Thyroid gland (tissue), 4 donors: ENCODE data around the gene TUFT1. TPM values are rescaled to one million over a fixed set of nuclear protein-coding genes. Genes with fewer than 3 reads are reported as not detected.

Experiments
- DNase-seq, 2 donors: peaks; one replicate each; pipeline ENCODE4 v3.0.0-alpha.2; 2019
- H3K27ac ChIP-seq, 3 donors: fragments of 200-600 bp; sonication (generic); 1 replicate in 2 of 3; 2 replicates in 1 of 3; pipeline ENCODE4 v1.5.1; 2016 to 2019; ENCODE audit warnings: mild to moderate bottlenecking in 1 of 3, moderate library complexity in 1 of 3
- H3K27me3 ChIP-seq: fragments of 200-600 bp; sonication (generic); one replicate; pipeline ENCODE4 v1.5.1; 2019
- H3K36me3 ChIP-seq, 2 donors: fragments of 200-600 bp; sonication (generic); one replicate each; pipeline ENCODE4 v1.5.1; 2016 to 2019
- H3K4me1 ChIP-seq, 2 donors: fragments of 200-600 bp; sonication (generic); one replicate each; pipeline ENCODE4 v1.5.1; 2017 to 2019
- H3K4me3 ChIP-seq, 3 donors: fragments of 200-600 bp; sonication (generic); replicated peaks in 1 of 3; 1 replicate in 2 of 3; 2 replicates in 1 of 3; pipeline ENCODE4 v1.5.1; 2016; ENCODE audit warnings: mild to moderate bottlenecking in 1 of 3
- H3K9me3 ChIP-seq: fragments of 200-600 bp; sonication (generic); one replicate; pipeline ENCODE4 v1.5.1; 2017
- CTCF ChIP-seq, 6 experiments: fragments of 200-600 bp in 3 of 6; fragments of 450-650 bp in 3 of 6; sonication (generic) in 3 of 6; IDR thresholded peaks; one replicate each; pipeline ENCODE4 v1.5.1; 2016 to 2019; ENCODE audit warnings: antibody characterized with exemption in 6 of 6, mild to moderate bottlenecking in 2 of 6, inconsistent platforms in 1 of 6, moderate library complexity in 1 of 6
- POLR2A ChIP-seq, 2 donors: fragments of 450-650 bp; IDR thresholded peaks; one replicate each; pipeline ENCODE4 v1.6.1; 2017; ENCODE audit warnings: antibody characterized with exemption in 2 of 2, mild to moderate bottlenecking in 2 of 2, moderate library complexity in 1 of 2
- WGBS, 2 donors: methylation state at CpG; one replicate each; pipeline ENCODE4 v1.1.5; 2017; 5-methylcytosine and 5-hydroxymethylcytosine counted together
- intact Hi-C: fragments of 100-400 bp; cut with DNase I; formaldehyde crosslinking; loops from one replicate; pipeline ENCODE4 v1.15.1; 2023
- total RNA-seq, 4 donors: library from RNA; depleted of rRNA; stranded (reverse); fragments of >200 nt; gene quantifications; one replicate each; pipeline ENCODE4 v1.2.3, GENCODE V29; 2016

The TUFT1 gene
- total RNA-seq, 4 donors from 2014 or later = 4.0 to 8.8 (median 5.0) TPM

DNA sequence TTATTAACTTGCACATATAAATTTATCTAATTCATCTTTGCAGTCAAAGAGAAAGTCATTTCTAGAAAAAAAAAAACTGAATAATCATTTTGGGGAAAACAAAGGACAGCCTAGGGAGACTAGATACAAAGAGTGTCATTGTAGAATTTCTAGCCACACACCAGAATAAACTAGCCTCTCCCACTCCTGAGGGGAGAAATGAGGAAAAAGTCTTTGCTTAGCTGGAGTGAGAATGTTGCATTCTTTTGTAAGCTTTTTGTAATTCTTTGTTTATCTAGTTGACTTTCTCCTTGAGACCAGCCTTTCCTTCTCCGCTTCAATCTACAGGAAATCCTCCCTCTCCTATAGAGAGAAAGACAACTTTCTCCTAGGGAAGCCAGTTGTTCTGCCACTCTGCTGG is 44.8 kb upstream of the TUFT1 start:
- 73 to 77% methylated on average over 1 of the region's 1 CpG for WGBS, 2 donors
- DNase-seq = no peak
- no peaks in the 10 kb centered on the region for H3K36me3 ChIP-seq
- no peak overlapping the region for H3K4me3 ChIP-seq
- no peaks in the 10 kb centered on the region for H3K9me3 ChIP-seq
- H3K27me3 ChIP-seq = no peaks in the 10 kb centered on the region
- H3K4me1 ChIP-seq = peaks cover 4 to 6% of the 10 kb centered on the region in 2 donors
- no peak overlapping the region for H3K27ac ChIP-seq
- TF ChIP-seq POLR2A (IDR thresholded peaks at IDR 0.05) (no peak), CTCF (IDR thresholded peaks at IDR 0.05) (no peak)
- intact Hi-C loops = no loop called here

- intact Hi-C loops = no loop called here
- no peaks in the 10 kb centered on the region for H3K9me3 ChIP-seq
- DNase-seq = no peak
- no peaks in the 10 kb centered on the region for H3K36me3 ChIP-seq
- peaks cover 4 to 6% of the 10 kb centered on the region in 2 donors for H3K4me1 ChIP-seq
- H3K27ac ChIP-seq = no peak overlapping the region
- TF ChIP-seq POLR2A (IDR thresholded peaks at IDR 0.05) = no peak
- no peak for TF ChIP-seq CTCF (IDR thresholded peaks at IDR 0.05)
- WGBS, 2 donors = 88 to 92% methylated on average over 5 of the region's 5 CpGs
- H3K27me3 ChIP-seq = no peaks in the 10 kb centered on the region
- no peak overlapping the region for H3K4me3 ChIP-seq
Measured at GRCh38 chr1:151499365-151499764, 40.7 kb upstream of the TUFT1 start.

GRCh38 chr1:151499930-151500329 is 40.2 kb upstream of the TUFT1 start:
- TF ChIP-seq POLR2A (IDR thresholded peaks at IDR 0.05) (no peak), CTCF (IDR thresholded peaks at IDR 0.05) (no peak)
- no peaks in the 10 kb centered on the region for H3K9me3 ChIP-seq
- H3K27me3 ChIP-seq = no peaks in the 10 kb centered on the region
- H3K36me3 ChIP-seq = no peaks in the 10 kb centered on the region
- no peak overlapping the region for H3K4me3 ChIP-seq
- WGBS, 2 donors = 71 to 93% methylated on average over 1 of the region's 1 CpG
- no peak overlapping the region for H3K27ac ChIP-seq
- no peak for DNase-seq
- intact Hi-C loops = no loop called here
- H3K4me1 ChIP-seq = peaks cover 0 to under 1% of the 10 kb centered on the region in 2 donors

GRCh38 chr1:151501474-151501873 is 38.6 kb upstream of the TUFT1 start:
- Histone ChIP-seq H3K9me3 (no peaks in the 10 kb centered on the region), H3K36me3 (no peaks in the 10 kb centered on the region), H3K4me1 (no peaks in the 10 kb centered on the region), H3K27me3 (no peaks in the 10 kb centered on the region), H3K27ac (no peak overlapping the region), H3K4me3 (no peak overlapping the region)
- 75 to 84% methylated on average over 10 of the region's 10 CpGs for WGBS, 2 donors
- no peak for DNase-seq
- intact Hi-C loops = no loop called here
- no peak for TF ChIP-seq CTCF (IDR thresholded peaks at IDR 0.05)
- no peak for TF ChIP-seq POLR2A (IDR thresholded peaks at IDR 0.05)

DNA sequence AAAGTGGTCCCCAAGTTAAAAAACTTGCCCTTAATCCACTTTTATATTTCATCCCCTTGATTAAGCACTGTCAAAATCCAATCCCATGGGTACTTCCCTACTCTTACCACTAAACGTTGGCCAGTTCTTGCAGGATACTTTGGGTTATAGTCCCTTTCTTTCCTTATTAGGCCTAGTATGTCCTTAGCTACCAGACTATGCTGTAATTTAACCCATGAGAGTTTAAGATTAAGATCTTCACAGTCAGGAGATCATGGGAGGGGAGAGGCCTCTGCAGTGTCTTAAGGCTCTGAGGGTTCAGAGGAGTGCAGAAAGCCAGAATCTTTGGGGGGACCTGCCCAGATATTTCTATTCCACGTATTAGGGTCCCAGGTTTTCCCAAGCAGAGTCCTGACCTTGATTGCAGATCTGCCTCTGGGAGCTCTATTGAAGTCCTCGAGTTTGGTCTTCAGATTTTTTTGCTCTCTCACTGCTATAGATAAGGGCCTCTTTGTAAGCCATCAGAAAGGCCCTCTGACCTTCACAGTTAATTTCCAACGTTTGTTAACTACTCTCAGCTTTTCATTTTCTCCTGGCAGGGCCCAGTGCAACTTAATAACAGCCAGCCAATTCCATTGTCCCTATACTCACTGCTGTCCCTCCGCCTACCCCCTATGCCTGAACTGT is 37.9 kb upstream of the TUFT1 start:
- no peak for DNase-seq
- no peaks in the 10 kb centered on the region for H3K27me3 ChIP-seq
- intact Hi-C loops = no loop called here
- WGBS, 2 donors = 59 to 60% methylated on average over 5 of the region's 5 CpGs
- no peak overlapping the region for H3K4me3 ChIP-seq
- H3K9me3 ChIP-seq = no peaks in the 10 kb centered on the region
- H3K27ac ChIP-seq = no peak overlapping the region
- H3K36me3 ChIP-seq = no peaks in the 10 kb centered on the region
- no peaks in the 10 kb centered on the region for H3K4me1 ChIP-seq
- TF ChIP-seq POLR2A (IDR thresholded peaks at IDR 0.05) (no peak), CTCF (IDR thresholded peaks at IDR 0.05) (no peak)
